Stimulated activated CD4-positive, alpha-beta T cell treated with anti-CD3 and anti-CD28 coated beads, Interleukin-12 subunit alpha, Interleukin-12 subunit beta, amount 100 ng/mL, for 24 hours (primary cell): ENCODE results near the gene NFIA.

Source experiments
- DNase-seq, 2 experiments: peaks; one replicate each; pipeline ENCODE4 v3.0.0-alpha.2; 2020; ENCODE audit warnings: low read depth in 2 of 2

The NFIA gene

DNA sequence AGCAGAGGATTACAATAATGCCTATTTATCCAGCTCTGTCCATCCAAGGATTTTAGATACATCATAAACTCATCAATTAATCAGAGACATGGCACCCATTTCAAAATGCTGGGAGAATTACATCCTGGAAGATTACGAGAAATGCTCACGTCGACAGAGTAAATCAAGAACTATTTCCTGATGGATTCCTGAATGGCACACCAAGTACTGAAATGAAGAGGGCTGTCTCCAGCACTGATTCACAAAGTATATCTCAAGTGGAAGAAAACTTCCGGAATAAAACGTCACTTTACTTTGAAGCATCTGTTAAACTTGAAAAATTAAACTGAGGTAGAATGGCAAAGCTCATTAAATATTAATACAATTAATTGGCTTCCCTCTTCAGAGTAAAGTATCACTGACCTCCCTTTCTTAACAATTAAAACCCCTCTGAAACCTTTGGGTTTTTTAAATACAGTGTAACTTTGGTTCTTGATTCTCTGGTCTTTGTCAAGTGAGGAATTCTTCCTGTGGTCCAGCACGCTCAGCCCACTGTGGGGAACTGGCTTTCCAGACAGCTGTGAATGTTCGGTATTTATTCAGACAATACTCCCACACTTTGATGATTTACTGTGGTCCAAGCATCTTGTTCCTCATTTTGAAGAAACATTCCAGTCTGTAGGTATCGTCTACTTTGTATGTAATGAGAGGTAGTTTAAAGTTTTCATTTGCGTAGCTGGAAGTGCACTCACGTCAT, 288.0 kb downstream of the NFIA start:
- no peak for DNase-seq

DNA sequence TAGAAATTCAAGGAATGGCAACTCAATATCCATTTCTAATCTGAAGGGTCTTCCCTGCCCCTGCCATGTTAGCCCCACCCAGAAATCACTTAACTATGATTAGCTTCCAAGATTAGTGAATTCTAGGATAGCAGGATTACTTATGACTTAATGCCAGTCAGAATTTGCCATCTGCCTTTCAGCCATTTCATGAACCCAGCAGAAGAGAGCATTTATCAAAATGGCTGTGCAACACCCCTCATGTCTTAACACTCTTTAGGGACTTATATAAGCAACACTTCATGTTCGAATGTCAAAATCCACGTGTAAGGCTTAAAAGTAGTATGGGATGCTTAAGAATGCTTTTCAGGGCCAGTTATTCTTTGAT, 288.5 kb downstream of the NFIA start:
- no peak for DNase-seq

DNA sequence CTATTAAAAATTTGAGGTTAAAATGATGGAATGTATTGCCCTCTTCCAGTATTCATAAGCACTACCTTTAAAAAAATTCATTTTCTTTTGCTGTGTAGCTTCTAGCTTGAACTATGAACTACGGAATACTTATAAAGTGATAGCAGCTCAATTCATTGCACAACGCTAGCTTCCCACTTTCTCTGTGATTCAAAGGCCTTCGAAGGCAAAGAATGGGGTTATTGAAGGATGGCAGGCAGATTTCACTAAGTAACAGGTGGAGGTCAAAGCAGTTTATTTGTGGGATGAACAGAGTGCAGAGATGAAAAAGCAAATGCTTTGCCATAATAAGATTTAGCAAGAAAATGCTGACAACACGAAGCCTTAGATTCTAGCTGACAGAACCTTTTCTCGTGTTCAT, 290.6 kb downstream of the NFIA start:
- no peak for DNase-seq

DNA sequence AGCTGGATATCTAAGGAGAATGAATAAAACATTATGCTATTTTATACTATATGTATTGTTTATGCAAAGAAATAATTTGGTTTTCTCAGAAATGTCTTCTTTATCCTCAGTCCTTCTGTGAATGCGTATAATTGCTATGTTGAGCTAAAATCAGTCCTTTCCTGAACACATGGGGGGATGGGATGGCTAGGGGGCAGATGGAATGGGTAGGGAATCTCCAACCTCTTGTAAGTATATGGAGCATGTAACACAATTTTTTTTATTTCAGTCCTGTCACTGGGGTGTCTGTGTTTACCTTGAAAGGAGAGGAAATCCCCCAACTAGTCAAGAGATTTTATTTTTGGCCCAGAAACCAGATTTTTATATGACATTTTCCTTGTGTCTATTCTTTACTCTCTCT, 291.8 kb downstream of the NFIA start:
- DNase-seq = no peak

DNA sequence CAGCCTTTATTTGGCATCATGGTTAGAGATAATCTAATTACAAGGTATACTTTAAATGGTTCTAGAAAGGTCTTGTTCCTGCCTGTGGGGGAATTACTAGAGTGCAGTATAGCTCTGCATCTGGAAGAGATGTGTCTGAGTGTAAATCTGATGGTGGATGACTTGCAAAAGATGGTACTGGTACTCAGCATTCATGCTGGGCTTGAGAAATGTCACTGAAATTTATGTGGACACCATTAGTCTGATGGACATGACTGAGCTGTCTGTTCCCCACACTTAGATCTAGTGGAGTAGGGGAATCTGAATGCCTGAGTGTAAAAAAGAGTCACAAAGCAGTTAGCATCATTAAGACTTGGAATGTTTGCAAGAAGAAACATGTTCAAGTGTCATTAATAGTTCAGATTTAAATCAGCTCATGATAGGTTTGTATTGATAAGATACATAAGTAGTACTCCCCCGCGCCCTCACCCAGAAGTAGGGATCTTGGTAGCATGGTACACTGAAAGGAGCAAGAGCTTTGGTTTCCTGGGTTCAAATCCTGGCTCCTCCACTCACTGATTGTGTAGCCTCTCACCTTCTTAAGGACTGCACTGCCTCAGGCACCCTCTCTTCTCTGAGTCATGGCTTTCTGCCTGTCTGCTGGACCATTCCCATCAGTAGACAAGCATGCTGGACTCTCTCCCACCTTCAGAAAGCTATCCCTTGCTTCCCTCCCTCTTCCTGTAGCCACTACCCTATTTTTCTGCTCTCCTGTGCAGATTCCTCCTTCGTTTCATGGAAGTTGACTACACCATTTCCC, 292.9 kb downstream of the NFIA start:
- DNase-seq = no peak

DNA sequence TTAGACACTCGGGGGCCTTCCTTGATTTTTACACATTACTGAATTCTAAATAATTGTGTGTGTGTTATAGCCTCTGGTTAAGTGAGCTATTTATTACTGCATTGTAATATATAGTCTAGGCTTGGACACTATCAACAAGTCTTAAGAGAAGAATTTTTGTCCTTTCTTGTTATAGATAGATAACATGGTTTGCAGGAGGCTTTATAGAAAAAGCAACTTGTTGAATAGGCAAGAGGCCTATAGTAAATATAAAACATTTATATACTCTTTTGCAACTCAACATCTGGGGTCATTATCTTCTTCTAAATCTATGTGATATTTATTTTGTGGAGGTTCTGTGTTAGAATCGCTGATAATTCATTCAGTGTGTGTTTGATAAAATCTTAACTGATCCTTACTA, 293.8 kb downstream of the NFIA start:
- no peak for DNase-seq

DNA sequence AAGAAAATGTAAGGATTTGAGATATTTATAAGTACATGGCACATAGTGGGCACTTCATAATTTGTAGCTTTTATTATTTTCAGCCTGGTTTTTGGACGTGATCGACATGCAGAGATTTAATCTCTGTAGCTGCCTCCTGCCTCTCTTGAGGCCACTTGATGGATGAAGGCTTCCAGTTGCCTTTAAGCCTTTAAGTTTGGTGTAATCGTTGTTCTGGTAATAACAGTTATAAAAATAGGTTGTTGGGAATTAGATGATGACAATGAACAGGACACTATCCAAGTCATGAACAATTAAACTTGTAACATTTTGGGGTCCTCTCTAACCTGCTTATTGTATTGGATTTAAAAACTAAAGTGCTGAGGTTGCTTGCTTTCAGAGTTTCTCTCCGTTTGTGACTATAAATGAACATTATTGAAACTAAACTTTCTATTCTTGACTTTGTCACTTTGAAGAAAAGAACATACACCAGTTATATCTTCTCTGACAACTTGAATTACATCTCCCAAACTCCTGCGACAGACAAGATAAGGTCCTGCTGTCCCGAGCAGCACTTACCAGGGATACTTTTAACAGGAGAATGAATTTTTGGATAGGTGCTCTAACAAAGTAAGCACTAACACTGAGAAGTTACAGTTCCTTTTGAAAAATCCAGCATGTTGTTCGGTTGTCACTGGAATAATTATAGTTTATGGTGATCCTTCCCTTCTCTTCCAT, 295.0 kb downstream of the NFIA start:
- no peak for DNase-seq

DNA sequence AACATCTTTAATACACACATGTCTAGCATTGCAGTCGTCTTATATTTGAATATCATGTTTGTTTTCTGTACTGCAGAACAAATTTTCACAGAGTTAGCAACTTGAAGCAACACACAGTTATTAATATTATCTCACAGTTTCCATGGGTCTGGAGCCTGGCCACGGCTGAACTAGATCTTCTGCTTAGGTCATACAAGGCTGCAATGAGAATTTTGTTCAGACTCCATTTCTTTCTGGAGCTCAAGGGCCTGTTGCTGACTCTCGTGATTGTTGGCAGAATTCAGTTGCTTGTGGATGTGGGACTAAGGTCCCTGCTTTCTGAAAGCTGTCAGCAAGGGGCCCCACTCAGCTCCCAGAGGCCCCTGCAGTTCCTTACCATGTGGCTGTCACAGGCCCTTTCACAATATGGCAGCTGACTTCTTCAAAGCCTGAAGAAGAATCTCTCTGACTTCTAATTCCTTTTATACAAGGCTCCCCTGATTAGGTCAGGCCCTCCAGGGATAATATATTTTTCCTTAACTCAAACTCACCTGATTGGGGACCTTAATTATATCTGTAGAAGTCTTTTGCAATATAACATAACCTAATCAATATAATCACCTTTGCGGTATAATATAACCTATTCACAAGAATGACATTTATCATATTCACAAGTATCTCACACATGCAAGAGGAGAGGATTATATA, 296.3 kb downstream of the NFIA start:
- DNase-seq = no peak

DNA sequence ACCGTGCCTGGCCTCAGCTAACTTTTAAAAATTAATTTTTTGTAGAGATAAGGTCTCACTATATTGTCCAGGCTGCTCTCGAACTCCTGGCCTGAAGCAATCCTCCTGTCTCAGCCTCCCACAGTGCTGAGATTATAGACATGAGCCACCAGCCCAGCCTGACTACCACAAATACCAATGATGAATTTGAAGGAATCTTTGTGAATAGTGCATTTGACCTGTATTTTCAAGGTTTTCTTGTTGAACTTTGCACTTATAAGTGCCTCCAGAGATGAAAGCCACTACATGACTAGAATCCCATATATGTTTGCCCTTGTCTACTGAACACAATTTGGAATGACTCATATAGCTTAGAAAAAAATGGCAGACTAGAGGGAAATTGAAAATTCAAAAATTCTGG, 297.3 kb downstream of the NFIA start:
- no peak for DNase-seq

DNA sequence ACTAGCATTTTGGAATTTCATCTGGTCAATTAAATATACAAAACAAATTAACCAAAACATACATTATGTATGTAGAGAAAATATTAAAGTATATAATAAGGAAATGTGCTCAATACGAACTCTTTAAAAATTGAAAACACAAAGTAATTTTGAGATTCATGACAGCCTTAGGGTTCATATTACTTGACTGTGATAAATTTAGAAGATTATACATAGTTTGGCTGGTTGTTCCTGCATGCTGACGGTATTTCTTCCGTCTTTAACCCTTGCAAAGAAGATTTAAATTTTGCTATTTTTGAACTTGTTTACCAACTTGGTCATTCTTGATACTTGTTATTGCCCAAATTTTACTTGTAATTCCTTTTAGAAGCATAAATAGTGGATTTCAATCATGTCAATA, 298.2 kb downstream of the NFIA start:
- DNase-seq = no peak

DNA sequence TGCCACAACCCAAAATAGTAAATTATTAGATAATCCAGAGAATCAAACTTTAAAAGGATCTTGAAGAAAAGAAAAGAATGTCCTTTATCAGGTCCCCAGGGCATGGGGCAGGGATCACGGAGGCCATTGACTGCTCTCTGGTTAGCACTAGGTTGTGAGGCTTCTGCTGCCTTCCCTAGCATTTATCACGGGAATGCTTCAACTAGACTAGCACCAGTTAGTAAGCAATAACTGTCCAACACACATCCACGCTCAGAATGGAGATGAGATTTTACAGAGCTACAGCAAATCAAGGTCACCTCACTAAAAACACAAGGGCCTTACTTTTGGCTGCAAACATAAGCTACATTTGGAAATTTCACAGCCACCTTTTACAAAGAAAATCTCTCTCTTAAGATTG, 304.0 kb downstream of the NFIA start:
- DNase-seq = no peak

DNA sequence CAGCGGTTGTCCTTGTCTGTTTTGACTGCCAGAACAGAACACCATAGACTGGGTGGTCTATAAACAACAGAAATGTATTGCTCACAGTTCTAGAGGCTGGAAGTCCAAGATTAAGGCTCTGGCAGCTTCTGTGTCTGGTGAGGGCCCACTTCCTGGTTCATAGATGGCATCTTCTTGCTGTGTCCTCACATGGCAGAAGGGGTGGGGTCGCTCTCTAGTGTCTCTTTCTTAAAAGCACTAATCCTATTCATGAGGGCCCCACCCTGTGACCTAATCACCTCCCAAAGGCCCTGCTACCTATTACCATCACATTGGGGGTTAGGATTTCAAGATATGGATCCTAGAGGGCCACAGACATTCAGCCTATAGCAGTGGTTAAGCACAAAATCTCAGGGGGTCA, 304.4 kb downstream of the NFIA start:
- no peak for DNase-seq

DNA sequence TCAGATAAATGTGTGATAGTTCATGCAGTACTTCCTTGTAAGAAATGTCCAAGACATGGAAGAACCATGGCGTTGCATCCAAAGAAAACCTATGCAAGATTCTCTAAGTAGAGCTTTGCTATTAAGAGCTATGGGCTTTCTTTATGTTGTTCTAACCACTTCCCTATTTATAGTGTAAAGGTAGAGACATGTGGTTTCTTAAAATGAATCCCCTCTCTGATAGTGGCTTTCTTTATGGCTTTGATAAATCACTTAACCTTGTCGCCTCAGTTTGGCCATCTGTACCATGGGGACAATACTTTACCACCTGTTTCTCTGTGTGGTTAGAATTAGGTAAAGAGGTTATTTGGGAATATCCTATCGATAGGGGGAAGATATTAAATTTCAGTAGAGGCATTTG, 305.5 kb downstream of the NFIA start:
- no peak for DNase-seq

DNA sequence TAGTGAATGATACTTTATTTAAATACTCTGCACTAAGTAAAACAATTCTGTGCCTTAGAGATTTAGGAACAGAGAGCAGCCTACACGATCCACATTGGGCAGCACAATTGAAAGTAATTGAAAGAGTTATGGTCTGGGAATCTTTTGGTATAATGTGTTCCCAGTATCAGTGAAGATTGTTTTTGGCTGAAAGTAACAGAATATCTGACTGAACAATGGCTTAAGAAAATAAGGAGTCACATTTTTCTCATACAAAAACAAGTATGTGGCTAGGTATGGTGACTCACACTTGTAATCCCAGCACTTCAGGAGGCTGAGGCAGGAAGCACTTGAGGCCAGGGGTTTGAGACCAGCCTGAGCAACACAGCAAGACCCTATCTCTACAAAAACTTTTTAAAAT, 306.2 kb downstream of the NFIA start:
- no peak for DNase-seq

DNA sequence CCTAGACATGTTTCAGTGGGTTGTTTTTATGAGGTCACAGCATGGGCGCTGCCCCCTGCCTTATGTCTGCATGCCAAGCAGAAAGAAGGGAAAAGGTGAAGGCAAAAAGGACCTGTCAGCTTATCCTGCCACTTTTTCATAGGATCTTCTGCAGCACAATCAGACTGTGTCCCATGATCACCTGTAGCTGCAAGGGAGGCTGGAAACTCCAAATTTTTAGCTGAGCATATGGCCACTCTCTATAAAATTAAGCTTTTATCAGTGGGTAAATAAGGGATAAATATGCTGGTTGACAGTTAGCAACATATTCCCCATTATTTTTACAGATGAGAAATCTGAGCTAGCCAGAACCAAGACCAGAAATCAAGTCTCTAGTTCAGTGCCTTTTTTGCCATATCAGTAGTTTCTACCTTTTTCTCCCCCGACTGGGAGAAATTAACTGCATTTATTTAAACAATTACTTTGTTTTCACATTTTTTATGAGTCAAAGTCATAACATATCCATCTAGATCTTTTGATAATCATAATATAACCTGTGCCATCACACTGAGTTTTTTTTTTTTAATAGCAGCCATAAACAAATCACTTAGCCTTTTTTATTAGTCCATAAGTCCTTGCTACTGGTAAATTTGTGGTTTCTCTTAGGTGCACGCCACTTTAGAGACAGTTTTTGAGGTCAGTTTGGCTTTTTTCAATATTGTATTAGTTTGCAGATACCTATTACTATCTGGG, 307.0 kb downstream of the NFIA start:
- DNase-seq = no peak

DNA sequence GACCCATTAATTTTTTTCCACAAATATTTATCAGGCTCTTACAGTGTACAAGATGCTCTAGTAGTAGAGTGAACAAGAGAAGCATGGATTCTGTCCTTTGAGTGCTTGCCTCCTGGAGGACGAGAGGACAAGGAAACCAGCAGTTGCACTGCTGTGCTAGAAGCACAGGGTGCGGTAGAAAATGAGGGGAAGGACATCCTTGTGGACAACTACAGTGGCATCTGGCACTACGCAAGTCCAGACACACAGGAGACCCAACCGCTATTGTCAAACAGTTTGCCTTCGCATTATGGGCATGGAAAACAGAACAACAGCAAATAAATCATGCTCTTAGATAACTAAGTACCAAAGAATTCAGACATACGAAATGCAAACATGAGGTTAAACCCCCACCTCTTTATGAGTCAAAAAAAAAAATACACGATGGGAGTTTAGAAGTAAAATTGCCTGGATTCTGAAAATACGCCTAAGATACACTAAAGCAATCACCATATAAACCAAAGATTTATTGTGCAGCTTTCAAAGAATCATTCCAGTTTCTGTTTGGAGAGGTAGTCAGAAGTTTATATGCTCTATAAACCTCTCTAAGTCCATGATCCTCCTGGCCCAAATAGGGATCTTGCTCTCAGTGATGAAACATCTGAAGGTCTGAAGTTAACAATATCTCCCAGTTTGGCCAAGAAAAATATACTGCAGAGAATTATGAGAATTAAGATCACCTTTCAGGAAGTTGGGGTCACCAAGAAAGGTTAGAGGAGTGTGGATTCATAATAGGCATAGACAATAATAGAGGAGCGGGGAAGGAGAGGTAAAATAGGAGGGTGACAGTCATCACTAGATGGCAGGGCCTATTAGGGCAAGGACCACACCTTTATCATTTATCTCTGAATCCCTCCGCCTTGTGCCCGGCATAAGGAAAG, 307.8 kb downstream of the NFIA start:
- DNase-seq = no peak

DNA sequence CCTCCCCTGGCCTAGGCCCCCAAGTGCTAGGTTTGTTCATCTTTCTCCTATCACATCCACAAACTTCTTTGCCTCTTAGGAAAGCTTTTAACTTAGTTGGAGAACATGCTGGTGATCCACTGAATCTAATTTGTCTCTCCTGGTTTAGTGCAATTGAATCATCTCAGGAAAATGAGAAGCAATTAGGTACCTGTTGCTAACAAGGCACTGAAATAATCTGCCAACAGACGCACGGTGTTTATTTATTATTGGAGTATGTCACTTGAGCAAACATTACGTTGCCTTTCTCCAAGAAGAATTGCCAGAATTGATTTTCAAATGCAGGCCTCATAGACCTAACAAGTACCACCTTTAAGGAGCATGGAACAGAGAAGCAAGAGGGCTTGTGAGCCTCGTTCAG, 309.4 kb downstream of the NFIA start:
- DNase-seq = no peak

DNA sequence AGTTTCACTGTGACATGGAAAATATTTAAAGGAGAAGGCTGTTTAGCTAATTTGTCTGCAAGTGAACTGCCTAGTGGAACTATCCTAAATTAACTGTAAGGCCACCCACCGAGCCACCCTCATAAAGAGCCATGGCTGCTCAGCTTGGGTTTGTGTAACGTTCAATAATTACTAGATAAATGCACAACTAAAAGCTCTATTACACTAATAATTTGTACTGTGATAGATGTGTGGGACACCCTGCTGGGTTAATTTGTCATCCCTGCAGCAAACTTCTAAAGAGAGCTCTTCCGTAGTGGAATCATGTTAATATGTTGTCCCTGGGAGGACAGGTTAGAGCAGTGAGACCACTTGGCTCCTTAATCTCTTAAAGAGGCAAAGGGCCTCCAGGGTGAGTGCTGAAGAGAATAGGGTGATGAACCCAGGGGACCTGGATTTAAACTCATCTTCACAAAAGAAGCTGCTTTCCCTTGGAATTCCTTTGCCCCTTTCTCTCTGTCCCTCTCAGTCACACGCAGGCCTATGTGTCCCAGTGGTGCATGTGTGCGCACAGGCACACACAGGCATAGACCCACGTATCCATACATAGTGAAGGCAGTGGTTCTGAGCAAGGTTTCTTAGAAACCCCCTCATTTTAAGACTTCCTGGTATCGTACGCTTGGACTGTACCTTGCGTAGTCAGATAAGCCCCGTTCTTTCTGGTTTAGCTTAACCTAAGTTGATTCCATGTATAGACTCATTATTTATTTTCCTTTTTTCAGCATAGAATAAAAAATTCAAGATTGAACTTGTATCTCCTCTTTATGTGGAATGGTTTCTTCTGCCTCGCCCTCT, 310.3 kb downstream of the NFIA start:
- no peak for DNase-seq

DNA sequence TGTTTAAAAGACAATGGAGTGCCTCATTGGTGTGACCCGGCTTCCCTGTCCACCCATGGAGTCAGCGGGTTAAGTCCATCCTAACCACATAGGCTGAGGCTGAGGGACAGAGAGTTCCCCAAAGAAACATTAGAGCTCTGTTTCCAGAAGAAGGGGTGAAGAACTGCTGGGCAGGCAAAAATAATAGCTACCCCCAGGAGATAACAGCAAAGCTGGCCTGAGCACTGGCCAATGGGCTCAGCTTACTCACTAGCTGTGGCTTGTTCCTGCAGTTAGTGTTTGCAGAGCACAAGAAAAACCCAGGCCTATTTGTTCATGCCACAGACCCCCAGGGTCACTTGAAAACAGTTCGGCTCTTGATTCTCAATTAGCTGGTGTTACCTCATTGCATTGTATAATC, 311.2 kb downstream of the NFIA start:
- no peak for DNase-seq
